Daoy (cell line): ENCODE data around the gene TRAPPC12. TPM values are rescaled to one million over a fixed set of nuclear protein-coding genes. Genes with fewer than 3 reads are reported as not detected.
"Not testable (repeated sequence)": the region's sequence is repeated elsewhere in the genome, so short reads cannot be mapped to it uniquely, and the experiment has no call there.

Experiments
- DNase-seq: peaks from one replicate; pipeline ENCODE4 v3.0.0-alpha.2; 2015; ENCODE audit warnings: low read depth
- total RNA-seq: library from RNA; depleted of rRNA; stranded (reverse); fragments of >200 nt; shearing (Covaris generic); gene quantifications from 2 replicates; pipeline ENCODE4 v1.2.3, GENCODE V29; 2014

The TRAPPC12 gene
- total RNA-seq, 1 experiment from 2014 or later: 58.9 TPM

DNA sequence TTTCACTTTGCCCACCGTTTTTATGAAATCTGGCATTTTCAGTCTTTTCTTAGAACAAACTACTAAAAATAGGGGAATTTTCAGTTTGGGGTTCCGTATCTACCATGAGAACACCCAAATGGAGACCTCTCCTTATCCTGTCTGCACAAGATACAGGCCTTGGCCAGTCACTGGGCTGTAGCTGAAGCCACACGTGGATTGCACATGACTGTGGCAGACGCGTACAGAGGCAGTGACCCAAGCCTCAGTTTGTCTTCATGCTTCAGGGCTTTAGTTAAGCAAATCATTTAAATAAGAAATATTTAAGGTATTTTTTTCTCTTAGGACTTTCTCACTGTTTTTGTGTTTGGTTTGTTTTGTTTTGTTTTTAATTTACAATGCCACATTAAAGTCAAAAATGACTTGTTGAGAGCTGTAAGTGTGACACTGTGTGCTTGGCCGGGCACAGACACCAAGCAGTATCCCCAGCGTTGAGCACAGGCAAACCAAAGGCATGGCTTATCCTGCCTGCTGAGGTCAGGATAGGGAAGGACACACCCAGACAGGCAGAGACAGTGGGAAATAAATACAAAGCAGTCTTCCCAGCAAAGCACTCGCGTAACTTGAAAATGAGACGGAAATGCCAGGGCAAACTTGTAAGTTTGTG lies 53.3 kb downstream of the TRAPPC12 start:
- no peak for DNase-seq

DNA sequence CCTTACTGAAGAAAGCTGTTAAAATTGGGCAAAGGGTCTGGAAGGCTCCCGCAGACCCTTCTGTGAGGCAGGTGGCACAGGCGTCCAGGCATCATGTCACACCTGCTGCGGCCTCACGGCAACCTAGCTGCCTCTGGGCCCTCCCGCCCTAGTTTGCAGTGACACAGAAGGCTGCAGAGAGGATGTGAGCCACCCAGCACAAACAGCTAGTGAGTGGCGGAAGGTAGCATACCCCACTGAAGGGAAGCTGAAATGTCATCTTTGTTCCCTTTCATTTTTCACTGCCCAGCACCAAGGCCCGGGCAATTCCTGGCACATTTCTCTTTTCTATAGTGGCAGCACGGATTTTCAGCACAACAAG lies 53.8 kb downstream of the TRAPPC12 start:
- DNase-seq: no peak

- DNase-seq: no peak
Measured at GRCh38 chr2:3433776-3434400, 54.4 kb downstream of the TRAPPC12 start.

- no peak for DNase-seq
Measured at GRCh38 chr2:3434654-3435053, 55.2 kb downstream of the TRAPPC12 start.

- no peak for DNase-seq
Measured at GRCh38 chr2:3435445-3435844, 56.0 kb downstream of the TRAPPC12 start.

DNA sequence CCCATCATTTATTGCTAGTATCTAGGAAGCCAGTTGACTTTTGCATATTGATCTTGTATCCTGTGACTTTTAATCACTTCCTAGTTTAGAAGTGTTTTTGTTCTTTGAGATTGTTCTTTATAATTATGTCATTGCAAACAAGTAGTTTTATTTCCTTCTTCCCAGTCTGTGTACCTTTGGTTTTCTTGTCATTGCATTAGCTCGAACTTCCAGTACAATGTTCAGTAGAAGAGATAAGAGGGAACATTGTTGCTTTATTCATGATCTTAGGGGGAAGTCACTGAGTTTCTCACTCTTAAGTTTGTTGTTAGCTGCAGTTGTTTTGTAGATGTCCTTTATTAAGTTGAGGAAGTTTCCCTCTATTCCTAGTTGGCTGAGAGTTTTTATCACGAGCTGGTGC lies 61.0 kb downstream of the TRAPPC12 start:
- no peak for DNase-seq

- no peak for DNase-seq
Measured at GRCh38 chr2:3441465-3441864, 62.0 kb downstream of the TRAPPC12 start.

DNA sequence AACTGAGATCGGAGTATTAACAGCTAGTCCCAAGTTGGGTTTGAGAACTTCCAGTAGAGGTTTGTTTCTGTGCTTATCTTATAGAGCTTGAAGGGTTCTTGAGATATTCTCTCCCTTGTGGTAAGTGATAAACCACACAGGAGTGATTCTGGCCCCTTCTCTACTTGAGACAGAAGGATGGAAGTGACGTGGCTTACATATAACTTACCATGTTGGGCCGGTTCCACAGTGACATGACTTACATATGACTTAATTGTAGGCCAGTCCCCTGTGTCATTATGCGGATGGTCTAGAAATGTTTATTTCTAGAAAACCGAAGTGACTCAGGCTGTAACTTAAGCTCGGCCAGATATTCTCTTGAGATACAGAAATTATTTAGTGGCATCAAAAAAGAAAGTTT lies 62.7 kb downstream of the TRAPPC12 start:
- no peak for DNase-seq

- DNase-seq: no peak
Measured at GRCh38 chr2:3443083-3443482, 63.6 kb downstream of the TRAPPC12 start.

- DNase-seq: no peak
Measured at GRCh38 chr2:3443506-3444084, 64.1 kb downstream of the TRAPPC12 start.

DNA sequence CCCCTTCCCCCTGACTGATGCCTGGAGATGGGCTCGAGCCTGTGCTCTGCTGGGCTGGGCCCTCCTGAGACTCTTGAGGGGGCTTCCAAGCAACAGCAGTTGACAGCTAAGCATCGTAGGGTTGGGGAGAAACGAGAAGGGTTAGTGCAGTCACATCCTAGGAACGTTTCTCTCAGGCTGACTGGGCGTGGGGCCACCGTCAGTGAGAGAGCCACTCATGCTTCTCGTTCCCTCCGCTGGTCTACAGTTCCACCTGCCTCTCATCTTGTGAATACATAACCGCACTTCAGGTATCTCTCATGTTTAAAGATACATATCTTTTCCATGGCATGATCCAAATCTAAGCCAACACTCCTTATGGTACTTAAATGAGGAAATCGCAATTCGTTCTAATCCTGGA lies 66.4 kb downstream of the TRAPPC12 start:
- no peak for DNase-seq

DNA sequence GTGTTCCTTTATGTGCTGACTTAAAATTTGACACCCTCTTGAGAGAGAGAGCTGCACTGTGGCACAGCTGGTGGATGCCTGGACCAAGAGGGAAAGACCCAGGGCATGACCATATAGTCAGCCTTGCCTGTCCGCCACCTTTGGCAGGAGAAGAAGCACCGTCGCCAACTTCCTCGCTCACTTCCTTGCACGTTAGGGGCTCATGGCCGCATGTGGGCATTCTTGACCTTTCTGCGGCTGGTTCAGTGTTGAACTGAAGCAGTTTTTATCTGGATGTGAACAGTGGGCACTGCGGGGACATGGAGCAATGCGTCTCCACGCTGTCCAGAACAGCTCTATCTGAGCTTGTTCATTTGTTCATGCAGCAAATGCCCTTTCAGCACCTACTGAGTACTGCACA lies 66.9 kb downstream of the TRAPPC12 start:
- DNase-seq: no peak

DNA sequence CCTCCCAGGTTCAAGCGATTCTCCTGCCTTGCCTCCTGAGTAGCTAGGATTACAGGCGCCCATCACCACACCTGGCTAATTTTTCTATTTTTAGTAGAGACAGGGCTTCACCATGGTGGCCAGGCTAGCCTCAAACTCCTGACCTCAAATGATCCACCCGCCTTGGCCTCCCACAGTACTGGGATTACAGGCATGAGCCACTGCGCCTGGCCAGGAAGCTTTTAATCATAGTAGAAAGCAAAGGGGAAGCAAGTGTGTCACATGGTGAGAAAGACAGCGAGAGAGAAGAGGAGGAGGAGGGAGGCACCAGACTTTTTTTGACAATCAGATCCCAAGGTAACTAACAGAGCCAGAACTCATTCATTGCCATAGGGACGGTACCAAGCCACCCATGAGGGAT lies 67.7 kb downstream of the TRAPPC12 start:
- not testable (repeated sequence) for DNase-seq

DNA sequence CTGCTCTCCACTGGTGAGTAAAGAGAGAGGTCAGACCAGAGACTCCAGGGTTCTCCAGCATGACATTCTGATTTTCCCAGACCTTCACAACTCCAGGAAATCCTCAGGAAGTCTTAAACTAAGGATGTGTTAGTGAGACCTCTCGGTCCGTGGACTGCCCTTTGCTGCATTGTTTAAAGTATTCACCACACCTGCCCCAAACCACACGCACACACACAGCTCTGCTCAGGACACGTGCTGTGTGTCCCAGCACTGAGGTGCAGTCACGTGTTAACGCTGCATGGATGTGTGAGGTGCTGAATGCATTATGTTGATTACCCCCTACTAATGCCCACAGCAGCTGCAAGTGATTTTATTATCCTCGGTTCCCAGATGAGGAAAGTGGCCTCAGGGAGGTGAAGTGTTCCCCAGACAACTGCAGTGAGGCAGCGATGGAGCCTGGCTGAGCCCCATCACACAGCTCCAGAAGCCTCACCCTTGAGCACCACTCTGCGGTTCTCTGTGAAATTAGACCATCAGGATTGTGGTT lies 68.4 kb downstream of the TRAPPC12 start:
- no peak for DNase-seq

DNA sequence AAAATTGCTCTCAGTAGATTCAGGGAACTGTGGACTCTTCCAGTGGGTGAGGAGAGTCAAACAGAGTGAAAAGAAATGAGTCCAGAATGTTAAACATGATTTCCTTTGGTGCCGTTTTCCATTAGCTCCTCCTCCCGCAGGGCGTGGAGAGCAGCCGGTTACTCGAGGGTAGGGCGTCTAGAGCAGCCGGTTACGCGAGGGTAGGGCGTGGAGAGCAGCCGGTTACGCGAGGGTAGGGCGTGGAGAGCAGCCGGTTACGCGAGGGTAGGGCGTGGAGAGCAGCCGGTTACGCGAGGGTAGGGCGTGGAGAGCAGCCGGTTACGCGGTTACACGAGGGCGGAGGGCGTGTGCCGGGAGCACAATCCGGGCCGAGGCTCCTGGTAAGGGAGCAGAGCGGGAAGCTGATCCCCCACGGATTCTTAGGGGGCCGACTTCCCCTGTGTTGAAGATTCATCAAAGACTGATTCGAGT lies 69.0 kb downstream of the TRAPPC12 start:
- DNase-seq: not testable (repeated sequence)

GRCh38 chr2:3449086-3449485 lies 69.6 kb downstream of the TRAPPC12 start:
- no peak for DNase-seq

DNA sequence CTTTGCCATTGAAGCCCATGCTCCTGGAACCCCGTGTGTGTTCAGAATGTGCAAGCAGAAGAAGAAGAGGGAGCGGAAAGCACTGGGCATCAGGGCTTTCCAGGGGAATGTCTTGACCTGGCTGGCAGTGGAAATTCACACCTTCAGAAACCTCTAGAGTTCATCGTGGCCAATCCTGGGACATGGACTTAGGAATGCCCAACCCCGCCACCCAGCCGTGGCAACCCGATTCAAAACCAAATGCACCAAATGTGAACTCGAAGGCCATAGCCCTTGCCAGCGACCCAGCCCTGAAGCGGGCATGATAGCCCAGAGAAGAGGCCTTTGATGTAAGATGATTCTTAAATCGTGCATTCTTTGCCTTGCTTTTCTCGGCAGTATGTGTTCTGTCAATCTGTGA lies 70.4 kb downstream of the TRAPPC12 start:
- no peak for DNase-seq

DNA sequence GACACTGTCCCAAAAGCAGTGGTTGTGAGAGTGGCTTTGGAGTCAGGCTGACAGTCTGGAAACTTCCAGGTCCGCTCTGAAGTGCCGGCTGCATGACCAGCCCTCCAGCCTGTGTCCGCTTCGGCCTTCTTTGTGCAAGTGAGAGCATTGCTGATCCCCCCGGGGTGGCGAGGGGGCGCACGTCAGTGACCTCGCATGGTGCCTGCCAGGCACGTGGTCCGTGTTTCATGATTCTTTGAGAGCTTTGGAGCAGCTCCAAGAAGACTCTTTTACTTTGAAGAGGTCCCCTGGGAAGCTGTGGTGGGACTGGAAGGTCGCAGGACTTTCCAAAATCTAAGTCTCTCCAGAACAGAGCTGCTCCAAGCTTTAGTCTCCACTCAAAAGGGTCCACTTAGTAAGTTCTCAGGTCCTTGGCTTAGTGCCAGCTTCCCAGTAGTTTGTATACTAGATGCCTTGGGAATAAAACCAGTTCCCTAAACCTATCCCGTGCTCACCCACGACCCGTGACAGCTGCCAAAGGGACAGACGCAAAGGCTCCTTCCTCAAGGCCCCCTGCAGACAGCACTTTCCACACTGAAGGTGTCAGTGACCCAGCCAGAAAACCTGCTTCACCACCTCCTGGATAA lies 71.0 kb downstream of the TRAPPC12 start:
- no peak for DNase-seq

- DNase-seq: no peak
Measured at GRCh38 chr2:3451169-3451568, 71.7 kb downstream of the TRAPPC12 start.

- no peak for DNase-seq
Measured at GRCh38 chr2:3451926-3452671, 72.6 kb downstream of the TRAPPC12 start.

GRCh38 chr2:3453190-3453999 lies 73.9 kb downstream of the TRAPPC12 start:
- no peak for DNase-seq
